ENCODE measurements around the gene MPZL3. TPM values are rescaled to one million over a fixed set of nuclear protein-coding genes. Genes with fewer than 3 reads are reported as not detected.

The MPZL3 gene
- total RNA-seq, 1 experiment from 2014 or later, result 2.0 TPM

DNA sequence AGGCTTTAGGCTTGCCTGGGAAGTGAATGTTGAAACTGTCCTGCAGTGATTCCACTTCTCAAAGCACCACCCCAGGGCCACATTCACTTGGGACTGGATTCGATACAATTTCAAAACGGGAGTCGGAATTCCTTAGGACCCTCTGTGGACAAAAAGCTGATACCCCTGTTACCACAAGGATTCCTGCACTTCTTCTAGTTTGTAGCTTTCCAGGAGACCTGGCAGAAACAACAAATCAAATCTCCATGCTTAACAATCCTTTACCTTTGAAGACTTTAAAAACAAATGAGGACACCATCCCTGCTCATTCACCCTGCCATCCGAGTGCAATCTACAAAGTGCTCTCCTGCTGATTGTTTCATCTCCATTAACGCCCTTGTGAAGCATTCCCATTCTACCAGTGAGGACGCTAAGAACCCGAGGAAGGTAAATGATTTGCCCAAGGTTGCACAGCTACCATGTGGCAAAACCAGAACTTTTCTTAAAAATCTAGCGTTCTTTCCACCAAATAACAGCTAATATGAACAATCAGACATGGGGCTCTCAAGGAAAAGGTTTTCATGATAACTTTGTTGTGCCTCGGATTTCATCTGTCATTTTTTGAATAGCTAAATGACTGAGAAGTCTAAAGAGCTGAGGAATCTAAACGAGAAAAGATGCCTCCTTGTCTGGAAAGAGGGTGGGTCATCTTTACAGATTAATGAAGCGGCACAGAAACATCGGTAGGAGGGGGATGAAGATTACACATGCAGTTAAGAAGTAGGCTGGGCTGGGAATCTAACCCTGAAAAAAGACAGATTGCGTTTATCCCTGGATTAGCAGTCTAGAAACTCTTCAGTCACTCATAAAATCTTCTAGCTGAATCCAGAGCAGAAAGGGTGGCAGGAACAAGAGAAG is 12.7 kb upstream of the MPZL3 start:
- no peak for DNase-seq (ENCODE audit: low spot score)

DNA sequence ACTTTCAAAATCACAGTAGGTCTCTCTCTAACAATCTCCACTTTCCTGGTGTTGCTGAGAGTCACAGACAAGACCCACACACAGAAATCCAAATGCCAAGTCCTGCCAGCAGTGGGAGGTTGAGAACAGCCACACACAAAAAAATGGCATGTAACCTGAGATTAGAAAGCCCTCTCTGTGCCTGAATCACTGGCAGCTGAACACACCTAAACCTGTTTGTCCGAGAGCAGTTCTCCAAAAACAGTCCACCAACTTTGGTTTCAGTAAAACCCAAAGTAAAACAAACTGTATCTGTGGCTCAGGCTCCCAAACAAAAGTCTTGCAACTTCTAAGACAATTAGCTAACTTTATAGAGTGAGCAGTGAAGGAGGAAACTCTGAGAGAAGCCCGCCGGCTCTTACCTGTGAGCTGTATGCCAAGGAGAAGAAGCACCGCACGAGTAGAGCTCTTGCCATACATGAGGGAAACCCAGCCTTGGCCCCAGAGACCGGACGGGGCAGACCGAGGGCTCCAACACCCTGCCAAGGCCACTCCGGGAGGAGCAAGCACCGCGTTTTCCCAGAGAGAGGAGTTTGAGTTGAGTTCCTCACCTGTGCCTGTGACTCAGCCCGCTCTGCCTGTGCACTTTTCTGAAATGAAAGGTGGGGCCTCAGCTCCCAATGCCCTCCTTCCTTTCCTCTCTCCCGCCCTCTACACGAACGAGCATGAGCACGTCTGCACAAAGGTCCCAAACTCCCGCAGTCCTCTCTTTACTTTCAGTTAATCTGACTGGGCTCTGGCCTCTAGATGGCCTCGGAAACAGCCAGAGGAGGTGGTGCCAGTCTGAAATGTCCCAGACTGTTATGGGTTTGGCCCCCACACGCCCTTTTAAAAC is 11.8 kb upstream of the MPZL3 start, which contains the start of gene MPZL2:
MPZL2 (minus strand) TSS at position 603 of the 874 bp plus-strand sequence; CDS start at position 459, 144 bp downstream.
- no peak for DNase-seq (ENCODE audit: low spot score)

DNA sequence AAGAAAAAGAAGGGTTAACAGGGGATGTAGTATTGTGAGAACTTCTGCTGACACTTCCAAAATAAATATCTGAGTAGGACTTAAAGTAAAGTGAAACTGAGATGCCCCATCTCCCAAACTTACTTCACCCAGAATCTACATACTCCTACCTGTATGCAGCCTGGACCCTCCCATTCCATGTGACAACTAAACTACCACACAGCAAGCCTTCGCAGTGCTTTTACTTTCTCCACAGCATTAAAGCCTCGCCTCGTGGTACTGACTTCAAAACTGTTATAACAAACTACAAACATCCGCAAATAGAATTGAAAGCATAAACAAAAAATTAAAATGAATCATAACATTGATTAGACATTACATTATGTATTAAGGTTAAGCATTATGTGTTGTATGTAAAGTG is 10.9 kb upstream of the MPZL3 start:
- DNase-seq (ENCODE audit: low spot score), result no peak

DNA sequence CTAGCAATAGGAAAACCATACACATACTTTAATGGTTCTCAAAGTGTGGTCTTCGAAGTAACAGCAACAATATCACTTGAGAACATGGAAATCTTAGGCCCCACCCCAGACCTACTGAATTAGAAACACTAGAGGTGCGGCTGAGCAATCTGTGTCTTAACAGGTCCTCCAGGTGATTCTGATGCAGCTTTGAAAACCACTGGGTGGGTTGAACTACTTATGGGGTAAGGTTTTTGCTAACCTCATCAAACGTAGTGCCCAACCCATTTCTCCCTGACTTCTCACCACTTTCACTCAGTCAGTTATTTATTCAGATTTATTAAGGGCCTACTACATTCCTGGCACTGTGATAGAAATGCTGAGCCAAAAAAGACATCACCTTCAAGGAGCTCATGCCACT is 8.2 kb upstream of the MPZL3 start:
- DNase-seq (ENCODE audit: low spot score), result no peak

DNA sequence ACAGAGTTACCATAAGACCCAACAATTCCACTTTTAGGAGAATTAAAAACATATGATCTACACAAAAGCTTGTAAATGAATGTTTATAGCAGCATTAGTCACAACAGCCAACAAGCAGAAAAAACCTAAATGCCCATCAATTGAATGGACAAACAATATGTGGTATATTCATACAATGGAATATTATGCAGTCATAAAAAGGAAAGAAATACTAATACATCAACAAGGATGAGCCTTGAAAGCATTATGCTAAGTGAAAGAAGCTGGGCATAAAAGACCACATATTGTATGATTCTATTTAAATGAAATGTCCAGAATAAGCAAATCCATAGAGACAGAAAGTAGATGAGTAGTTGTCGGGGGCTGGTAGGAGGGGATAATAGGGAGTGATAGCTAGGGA is 7.0 kb upstream of the MPZL3 start:
- no peak for DNase-seq (ENCODE audit: low spot score)

DNA sequence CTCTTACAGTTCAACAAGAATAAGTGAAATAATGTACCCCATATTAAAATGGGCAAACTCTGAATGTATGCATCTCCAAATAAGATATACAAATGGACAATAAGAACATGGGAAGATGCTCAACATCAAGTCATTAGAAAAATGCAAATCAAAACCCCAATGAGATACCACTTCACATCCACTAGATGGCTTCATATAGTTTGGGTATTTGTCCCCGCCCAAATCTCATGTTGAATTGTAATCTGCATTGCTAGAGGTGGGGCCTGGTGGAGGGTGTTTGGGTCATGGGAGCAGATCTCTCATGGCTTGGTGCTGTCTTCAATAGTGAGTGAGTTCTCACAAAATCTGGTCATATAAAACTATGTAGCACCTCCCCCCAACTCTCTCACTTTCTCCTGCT is 6.2 kb upstream of the MPZL3 start:
- peak; percentile 8 for DNase-seq (ENCODE audit: low spot score)

DNA sequence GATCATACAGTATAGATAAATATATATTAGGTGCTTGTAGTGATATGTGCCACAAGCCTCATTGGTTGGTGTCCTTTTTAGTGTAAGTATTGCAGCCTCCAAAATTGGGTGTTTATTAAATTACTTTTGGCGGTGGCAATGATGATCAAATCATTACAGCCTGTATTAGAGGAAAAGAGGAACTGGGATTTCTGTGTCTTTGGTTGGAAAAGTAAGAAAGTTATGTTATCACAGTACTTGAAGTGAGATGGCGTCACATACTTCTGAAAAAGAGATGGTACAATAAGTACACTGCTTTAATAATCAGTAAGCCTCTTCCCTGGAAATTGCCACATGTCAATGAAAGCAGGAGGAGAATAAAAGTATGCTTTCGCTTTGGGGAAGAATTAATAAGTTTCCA is 523 bp upstream of the MPZL3 start:
- no peak for DNase-seq (ENCODE audit: low spot score)

DNA sequence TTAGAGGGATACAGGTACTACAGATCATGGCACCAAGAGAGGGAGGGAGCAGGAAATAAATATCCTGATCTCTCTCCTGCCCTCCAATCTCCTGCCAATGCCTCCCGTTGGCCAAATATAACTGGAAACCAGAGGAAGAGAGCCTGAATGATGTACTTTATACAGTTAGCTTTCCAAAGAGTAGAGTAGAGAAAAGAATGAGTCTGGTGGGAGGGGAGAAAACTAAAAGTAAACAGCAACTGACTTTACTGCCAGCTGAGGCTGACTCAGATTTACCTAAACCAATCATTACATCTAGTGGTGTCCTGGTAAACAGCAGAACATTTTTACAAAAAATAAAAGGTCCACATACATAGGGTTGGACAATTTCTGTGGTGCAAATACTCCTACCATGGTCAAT is 5.1 kb downstream of the MPZL3 start:
- no peak for DNase-seq (ENCODE audit: low spot score)

DNA sequence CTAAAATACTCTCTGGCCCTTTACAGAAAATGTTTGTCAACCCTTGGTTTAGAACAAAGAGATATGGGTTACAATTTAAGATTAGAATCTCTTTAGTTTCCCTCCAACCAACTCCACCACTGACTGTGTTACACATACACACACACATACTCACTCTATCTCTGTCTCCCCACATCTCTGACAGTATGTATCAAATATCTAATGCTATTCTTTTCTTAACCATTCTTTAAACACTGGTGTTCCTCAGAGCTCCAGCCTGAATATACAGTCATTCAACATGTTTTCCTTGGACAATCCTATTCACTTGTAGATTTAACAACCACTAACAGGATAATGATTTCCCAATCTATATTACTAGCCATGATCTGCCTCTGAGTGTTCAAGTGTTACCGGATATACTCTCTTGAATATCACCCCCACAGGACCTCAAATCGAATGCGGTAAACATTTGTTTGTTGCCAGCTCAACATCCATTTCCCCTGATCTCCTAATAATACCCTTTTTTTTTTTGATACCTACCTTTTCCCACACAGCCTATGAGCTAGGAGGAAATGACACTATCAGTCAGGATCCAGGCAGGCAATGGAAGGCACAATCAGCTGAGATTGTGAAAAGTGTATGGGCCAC is 6.1 kb downstream of the MPZL3 start:
- no peak for DNase-seq (ENCODE audit: low spot score)

DNA sequence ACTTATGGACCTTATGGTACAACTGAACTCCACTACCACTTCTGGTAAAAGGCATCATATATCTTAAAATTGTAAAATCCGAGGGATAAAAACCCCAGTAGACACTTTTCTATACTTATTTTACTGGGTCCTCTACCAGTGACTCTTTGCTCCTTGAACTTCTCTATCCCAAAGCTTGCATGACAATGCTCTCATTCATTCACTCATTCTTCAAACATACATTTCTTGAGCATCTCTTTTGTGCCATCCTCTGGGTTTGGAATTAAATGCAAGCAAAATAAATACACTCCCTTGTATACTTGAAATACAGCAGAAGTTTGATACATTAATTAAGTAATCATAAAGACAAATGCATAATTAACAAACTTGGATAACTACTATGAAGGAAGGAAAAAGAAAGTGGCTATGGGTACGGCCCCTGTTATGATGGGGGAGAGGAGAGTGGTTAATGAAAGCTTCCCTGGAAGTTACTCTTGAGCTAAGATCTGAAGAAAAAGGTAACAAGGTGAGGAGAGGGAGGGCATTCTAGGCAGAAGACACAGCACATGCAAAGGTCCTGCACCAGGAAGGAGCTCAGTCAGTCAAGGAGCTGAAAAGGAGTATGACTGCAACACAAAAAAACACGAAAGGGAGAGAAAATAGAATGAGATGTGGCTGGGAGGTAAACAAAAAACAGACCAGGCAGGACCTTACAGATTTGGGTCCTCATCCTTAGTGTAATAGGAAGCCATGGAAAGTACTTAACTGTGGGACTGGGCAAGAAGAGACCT is 8.0 kb downstream of the MPZL3 start:
- no peak for DNase-seq (ENCODE audit: low spot score)

DNA sequence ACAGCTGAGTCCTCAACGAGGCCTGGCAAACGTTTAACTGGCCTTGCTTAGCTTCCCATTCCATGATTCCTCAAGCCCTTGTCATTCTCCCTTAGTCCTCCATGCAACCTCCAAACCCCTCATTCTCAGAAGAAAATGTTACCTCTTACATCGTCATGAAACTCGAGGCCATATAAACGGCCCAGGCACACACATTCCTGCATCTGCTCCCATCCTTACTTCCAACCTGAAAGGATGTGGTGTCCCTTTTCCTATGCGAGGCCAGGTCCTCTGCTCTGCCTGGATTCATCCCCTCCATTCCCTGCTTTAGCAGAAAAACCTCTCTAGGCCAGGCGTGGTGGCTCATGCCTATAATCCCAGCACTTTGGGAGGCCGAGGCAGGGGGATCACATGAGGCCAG is 9.0 kb downstream of the MPZL3 start:
- DNase-seq (ENCODE audit: low spot score), result no peak

DNA sequence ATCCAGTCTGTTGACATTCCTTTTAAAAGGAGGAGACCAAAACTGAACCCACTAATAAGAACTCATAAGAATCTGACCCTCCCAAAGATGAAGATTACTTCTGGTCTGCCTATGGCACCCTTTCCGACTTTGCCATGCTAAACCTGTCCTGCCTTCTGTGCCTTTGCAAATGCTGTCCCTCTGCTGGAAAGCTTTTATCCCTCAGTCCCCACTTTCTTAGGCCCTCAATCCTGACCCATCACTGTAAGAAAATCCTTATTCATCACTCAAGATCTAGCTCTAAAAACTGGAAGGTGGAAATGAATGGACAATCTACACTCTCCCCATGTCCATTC is 10.4 kb downstream of the MPZL3 start:
- DNase-seq (ENCODE audit: low spot score), result no peak

DNA sequence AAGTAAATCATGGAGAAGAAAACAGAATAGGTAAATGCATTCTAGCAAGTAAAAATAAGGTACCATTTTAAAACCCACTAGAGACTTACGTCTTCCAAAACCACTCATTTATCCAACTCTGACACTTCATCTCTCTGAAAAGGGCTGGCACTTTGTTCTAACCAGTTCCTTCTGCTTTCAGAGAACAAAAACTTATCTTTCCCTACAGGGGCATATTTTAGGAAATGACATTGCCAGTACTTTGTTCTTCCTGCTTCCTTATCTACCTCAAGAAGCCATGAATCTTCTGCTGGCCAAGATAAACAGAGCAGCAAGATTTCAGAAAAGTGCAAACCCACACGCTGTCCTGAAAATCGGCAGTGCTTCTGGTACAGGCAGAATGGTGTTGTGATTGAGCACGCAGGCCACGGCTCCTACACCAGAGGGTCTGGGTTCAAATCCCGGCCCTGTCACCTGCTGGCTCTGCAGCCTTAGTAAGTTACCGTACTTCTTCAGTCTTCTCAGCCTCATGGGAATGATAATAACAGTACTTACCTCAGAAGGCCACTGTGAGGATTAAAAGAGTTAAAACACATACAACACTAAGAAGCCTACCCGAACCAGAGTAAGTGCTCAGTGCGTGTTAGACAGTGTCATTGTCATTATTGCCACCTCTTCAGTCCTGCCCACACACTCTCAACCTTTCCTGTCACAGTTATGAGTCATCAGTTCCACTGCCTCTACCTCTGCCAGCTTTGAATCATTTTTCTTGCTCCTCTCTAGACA is 11.0 kb downstream of the MPZL3 start:
- DNase-seq (ENCODE audit: low spot score), result peak; percentile 64

DNA sequence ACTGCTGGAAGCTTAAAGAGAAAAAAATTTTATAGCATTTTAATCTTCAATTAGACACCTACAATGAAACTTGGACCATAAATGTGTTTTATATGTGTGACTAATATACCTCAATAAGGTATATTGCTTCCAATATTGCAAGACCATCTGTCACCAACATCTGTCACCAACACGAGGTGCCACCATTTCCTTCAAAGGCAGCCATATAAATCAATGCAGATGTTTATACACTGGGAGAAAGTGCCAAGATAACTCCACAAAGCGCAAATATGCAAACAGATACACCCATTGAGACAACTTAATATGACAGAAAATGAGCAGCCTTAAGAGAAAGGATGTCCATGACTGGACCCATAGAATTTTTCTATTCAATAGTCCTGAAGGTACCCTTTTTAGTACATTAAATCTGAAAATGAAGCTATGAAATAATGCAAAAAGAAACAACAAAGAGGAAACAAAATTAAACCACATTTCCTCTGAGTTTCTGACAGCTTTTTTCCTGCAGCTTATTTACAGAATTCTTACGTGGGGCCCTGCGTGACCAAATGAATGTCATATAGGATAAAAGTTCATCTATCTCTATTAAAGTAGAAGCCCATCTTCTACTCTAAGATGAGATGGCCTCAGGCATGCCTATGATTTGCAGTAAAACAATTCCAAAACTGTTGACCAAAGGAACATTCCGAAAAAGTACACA is 12.5 kb downstream of the MPZL3 start:
- no peak for DNase-seq (ENCODE audit: low spot score)

DNA sequence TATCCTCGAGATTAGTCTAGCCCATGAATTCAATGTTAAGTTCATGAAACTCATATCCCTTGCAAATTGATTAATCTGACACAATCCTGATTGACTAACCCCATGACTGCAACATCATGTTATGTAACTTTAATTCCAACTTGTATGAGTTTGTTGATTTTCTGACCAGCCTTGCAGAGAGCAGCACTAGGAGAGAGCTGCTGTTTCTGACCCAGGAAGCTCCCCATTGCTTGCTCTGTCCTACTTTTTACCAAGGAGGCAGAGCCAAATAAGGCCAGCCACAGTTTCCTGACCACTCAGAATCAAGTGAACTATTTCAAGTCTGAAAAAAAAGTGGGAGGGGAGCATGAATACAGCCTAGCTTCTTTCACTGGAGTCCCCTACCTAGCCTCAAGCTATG is 13.2 kb downstream of the MPZL3 start:
- no peak for DNase-seq (ENCODE audit: low spot score)

DNA sequence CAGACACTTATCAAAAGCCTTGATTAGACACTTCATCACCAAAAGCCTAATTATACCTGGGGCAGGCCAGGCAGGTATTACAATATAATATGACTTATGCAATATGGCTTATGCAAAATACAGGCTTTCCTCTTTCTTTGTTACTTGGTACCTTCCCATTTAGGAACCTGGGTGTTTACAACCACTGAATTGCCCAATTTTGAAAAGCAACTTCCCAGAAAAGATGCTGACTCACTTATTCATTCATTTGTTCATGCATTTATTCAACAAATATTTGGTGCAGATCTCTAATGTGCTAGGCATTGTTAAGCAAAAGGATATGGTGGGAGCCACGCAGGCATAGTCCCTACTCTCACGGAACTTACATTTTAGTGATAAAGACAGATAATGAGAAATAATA is 13.7 kb downstream of the MPZL3 start:
- no peak for DNase-seq (ENCODE audit: low spot score)

DNA sequence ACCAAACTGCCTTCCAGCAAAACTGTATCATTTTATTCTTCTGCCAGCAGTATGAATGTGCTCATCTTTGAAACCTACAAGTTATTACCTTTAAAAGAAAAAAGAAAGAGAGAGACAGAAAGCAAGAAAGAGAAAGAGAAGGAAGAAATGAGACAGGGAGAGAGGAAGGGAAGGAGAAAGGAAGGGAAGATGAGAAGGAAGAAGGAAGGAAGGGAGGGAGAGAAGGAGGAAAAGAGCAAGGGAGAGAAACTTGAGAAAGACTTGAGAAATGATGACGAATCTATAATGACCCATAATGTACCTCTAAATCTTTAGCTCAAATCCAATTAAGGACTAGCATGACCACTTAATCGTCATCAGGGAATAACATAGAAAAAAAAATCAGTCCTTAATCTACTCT is 16.0 kb downstream of the MPZL3 start:
- DNase-seq (ENCODE audit: low spot score), result no peak

DNA sequence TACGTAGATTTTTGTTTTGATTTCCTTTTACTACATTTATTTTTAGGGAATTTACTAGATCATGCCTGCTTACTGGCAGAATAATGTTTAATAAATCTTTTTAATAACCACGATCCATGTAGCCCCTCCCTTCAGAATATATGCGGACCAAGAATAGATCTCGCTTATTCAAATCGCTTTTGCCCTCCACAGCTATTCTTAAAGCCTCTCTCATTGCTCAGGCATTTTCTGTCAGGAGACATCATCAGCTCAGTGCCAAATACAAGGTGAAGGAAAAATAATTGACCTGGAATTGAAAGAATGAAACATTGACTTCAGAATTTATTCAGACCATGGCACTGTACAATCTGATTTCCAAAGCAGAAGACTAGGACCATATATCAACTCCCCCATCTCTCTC is 17.3 kb downstream of the MPZL3 start:
- DNase-seq (ENCODE audit: low spot score), result no peak

DNA sequence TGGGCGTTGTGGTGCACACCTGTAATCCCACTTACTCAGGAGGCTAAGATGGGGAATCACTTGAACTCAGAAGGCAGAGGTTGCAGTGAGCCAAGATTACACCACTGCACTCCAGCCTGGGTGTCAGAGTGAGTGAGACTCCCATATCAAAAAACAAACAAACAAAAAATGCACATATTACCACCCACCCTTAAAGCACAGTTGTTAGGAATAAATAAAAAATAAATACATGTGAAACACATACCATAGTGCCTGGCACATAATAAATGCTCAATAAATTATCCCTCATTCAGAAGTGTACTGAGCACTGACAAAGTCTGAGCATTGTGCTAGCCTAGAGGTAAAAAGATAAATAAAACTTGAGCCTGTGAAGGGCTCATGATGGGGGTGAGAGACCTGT is 18.3 kb downstream of the MPZL3 start:
- DNase-seq (ENCODE audit: low spot score), result no peak

DNA sequence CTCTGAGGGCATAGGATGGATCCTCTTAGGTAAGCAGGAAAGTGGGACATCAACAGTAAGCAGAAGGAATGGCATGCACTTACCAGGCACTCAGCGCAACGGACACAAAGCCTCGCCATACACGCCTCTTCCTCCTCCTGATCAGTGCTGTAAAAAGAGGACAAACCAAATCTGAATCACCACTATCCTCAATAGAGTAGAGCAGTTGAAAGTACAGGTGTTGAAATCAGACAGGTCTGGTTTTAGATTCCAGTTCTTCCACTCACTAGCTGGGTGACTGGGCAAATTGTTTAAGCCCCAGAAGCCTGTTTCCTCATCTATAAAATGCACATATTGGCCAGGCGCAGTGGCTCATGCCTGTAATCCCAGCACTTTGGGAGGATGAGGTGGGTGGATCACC is 18.8 kb downstream of the MPZL3 start:
- no peak for DNase-seq (ENCODE audit: low spot score)
